Measurements from ENCODE around the gene SMG9.
A peak's percentile ranks its signal among the peaks of the same experiment; 100 is the strongest.
"Not testable (repeated sequence)": the region's sequence is repeated elsewhere in the genome, so short reads cannot be mapped to it uniquely, and the experiment has no call there.

Gene SMG9

DNA sequence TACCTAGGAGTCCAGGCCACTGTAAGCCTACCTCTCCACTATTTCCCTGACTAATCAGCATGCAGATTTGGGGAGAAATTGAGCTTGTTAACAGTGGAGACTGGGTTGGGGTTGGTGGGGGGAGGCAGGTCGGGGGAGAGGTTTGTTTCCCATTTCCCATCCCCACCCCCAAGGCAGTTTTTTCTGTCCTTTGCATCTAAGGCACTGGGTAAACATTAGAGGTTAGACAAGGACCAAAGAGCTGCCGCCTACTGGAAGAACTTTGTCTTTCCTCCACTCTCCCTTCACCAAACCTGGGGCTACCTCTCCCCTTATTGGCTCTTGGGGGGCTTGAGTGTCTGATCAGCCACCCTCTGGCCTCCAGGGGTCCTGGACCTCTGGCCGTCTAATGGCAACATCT, 25.1 kb upstream of the SMG9 start:
- DNase-seq: peak; percentile 57

DNA sequence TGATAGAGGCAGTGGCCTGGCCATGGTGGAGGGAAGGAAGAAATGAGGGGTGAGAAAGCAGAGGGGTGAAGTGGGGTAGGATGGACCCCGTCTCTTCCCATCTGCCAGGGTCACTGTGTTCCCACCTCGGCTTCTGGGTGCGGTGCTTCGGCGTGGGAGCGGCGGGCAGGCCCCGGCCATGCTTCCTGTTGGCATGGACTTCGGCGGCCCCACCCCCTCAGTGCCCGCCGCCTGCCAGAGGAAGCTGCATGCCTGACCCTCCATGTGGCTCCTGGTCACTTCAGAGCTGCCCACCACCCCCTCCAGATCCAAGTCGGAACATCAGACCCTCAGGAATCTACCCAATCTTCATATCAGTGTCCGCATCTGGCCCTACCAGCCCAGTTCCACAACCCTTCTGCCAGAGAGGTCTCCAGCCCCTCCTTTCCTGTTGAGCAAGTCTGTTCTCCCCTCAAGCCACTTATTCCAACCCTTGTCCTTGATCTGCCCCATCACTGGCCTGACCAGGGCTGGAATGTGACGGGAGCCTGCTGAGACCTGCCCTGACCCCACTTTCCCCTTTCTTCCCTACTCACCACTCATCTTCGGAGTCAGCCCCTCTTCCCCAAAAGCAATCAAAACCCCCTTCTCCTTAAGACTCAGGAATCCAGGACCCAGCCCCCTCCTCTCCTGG, 24.5 kb upstream of the SMG9 start:
- DNase-seq: peak; percentile 63

DNA sequence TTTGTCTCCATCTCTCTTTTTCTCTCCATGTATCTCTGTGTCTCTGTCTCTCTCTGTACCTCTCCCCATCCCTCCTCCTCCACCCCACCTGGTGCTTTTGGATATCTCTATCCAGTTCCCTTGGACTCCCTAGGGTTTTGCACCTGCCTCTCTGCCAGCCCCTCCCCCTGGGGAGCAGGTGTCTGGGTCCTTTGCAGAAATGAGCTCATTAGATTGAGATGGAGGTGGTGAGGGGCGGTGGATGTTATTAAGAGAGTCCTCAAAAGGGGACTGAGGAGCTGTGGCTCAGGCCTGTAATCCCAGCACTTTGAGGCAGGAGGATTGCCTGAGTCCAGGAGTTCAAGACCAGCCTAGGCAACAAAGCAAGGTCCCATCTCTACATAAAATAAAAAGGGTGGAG, 23.9 kb upstream of the SMG9 start:
- DNase-seq: no peak

DNA sequence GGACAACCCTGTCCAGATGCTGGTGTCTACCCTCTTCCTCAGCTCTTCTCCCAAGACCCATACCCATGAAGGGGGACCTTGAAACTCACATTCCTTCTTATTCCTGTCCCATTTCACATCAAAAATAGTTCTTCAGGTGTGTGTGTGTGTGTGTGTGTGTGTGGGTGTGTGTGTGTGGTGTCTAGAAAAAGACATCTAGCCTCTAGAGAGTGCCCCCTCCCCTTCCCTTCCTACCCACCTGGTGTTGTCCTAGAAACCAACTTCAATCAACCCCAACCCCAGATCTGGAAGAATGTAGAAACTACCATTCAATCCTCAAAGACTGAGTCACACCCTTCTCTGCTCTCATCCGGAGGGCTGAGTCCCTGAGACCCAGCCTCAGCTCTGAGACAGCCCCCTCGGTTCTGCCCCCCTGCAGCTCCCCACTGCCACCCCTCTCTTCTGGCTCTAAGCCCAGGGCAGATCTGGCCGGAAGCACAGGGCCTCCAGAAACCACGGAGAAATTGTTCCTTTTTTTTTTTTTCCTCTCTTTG, 22.5 kb upstream of the SMG9 start:
- DNase-seq: peak; percentile 73

DNA sequence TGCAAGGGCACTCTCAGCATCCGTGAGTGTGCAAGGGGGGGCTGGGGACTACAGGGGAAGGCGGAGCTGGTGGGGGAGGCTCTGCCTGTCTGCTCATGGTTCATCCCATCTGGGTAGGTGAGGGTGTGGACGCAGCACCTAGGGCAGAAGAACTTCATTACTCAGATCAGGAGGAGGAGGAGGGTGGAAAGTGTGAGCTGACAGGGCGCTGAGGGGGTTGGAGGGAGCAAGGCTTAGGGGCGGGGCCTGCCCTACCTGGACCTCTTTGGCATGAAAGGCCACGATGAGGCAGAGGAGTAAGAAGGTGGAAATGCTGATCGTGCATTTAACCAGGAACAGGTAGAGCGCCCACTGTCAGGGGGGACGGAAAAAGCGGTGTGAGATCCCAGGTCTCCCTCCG, 21.5 kb upstream of the SMG9 start:
- DNase-seq: peak; percentile 63

DNA sequence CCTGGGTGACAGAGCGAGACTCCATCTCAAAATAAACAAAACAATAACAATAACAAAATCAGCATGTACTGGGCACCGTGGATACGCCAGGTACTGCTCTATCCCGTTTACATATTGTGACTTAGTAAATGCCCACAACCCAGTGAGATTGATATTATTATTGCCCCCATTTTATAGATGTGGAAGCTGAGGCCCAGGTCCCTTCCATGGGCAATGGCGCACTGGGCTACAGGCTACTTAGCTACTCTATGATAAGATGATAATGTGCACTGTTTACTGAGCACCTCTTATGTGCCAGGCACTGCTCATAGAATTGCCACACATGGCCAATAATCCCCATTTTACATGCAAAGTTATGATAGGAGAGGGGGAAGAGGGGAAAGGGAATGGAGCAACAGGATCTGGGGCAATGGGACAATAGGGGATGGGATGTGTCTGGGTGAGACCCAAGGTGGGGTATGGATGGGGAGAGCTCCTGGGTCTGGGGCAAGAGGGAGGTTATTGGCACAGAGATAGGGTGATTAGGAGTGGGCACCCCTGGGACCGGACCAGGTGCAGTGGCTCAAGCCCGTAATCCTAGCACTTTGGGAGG, 20.6 kb upstream of the SMG9 start:
- no peak for DNase-seq

DNA sequence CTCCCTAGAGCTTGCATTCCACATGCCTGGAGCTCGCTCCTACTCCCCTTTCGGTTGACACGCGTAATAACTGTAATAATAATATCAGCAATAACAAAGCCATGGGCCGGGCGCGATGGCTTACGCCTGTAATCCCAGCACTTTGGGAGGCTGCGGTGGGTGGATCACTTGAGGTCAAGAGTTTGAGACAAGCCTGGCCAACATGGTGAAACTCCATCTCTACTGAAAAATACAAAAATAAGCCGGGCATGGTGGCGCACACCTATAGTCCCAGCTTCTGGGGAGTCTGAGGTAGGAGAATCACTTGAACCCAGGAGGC, 20.1 kb upstream of the SMG9 start:
- not testable (repeated sequence) for DNase-seq

DNA sequence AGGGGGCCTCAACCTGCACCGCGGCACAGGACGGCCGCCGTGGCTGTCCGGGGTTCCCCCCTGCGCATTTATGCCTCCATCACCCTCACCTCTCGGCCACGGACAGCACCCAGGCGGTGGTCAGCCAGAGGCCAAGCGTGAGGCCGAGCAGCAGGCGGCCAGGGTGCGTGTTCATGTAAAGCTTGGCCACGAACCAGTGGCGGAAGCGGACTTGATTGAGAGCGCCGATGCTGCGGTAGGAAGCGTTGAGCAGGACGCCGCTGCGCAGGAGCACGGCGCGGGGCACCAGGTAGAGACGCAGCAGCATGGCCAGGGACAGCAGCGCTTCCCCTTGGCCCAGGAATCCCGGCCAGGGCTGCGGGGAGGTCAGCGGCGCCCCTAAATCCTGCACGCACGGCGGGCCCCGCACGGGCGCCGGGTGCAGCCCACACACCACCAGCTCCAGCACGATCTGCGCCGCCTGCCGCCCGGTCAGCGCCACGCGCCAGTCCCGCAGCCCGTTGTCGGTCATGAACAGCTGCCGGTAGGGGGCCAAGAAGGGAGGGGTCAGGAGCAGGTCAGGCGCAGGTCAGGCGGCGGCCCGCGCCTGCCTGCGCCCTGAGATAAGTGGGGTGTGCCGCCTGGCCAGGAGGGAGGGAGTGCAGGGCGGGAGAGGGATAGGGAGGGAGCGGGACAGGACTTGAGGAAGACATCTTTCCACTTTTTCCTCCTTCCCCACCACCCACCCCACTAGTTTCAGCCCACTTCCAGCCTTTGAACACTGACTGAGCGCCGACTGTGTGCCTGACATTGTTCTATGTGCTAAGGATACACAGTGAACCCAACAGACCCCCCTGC, 19.6 kb upstream of the SMG9 start:
- DNase-seq: peak; percentile 92

DNA sequence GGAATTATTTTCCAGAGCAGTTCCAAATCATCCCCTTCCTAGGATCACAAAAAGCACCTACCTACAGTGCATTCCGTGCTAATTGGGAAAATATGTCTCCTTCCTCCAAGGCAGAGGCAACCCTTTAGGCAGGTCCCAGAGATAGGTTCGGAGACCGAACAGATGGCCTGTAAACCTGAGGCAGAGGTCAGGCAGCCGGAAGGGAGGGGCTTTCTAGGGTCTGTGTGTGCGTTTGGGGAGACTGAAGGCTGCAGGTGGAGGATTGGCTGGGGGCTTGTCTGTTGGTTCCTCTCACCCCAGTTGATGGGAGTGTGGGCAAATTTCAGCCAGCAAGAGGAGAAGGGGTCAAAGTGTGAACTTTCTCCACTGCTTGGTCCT, 19.0 kb upstream of the SMG9 start:
- DNase-seq: no peak

DNA sequence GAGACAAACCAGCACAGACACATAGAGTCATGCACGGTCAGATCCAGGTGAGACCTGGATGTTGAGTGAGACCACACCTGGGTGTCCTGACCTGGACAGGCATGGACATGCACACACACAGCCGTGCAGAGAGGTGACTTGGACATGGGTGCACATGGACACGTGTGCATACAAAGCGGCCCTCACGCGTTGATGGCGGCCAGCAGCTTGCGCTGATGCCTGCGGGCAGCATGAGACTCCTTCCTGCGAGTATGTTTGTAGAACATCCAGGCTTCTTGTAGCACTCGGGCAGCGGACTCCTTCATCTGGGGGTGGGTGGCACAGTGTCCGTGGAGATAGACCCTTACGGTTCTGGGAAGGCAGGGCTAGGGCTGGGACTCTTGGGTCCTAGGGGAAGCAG, 14.5 kb upstream of the SMG9 start:
- DNase-seq: no peak

DNA sequence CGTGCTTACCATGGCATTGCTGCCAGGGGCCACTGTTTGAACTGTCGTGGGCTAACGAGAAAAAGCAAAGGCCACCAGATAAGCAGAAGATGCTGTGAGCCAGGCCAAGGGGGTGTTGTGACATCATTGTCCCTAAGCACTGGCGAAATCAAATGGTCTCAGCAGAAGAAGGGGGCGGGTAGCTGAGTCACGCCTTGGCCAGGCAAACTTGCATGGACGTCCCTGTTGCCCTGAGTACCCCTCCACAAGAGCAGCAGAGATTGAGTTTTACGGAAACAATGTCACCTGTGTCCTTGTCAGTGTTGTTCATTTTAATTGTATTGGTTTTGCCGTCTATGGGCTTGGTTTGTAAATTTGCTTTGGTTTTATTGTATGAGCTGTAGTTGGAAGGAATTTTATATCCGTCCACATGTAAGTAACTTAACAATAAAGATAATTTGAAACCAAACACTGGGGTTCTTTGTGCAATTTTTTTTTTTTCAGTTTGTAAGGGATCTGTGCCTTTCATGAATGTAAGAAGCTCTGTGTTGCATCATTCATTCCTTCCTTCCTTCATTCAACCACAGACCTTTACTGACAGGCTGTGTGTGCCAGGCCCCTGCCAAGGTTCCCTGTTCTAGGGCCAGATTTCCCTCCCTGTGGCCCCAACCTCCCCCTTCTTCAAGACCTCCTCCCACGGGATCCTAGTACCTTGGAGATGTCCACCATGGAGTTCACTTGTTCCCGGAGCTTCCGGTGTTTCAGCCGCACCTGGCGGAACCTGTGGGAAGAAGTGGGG, 13.7 kb upstream of the SMG9 start:
- no peak for DNase-seq

DNA sequence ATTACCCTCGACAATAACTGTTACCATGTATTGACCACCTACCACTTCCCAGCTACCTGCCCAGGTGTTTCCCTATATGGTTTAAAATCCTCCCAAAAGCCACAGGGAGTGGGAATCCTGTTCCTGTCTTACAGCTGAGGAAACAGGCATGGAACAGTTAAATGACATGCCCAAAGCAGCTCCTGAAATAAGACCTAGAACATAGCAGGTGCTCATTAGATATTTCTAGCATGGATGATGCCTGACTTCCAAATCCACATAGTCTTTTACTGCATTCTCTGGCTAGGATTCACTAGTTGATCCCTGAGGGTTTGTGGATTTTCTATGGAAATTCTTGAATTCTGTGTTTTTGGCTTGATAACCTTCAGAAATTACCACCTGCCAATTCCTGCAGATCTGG, 13.1 kb upstream of the SMG9 start:
- DNase-seq: no peak

DNA sequence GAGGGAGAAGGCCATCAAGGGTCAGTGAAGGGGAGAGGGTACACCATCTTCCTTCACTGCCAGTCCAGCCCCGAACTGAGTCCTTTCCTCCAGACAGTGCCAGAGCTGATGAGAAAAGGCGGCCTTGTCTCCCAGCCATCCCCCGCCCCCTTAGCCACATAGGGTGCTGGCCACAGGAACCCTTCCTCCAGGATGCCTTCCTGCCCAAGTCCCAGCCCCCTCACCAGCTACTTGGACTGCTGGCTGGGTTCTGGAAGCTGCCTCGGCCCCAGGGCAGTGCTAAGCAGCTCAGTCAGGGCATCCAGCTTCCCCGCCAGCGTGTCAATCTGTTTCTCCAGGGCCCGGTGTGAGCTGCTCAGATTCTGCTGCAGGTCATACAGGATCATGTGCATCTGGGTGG, 12.6 kb upstream of the SMG9 start:
- peak; percentile 75 for DNase-seq

DNA sequence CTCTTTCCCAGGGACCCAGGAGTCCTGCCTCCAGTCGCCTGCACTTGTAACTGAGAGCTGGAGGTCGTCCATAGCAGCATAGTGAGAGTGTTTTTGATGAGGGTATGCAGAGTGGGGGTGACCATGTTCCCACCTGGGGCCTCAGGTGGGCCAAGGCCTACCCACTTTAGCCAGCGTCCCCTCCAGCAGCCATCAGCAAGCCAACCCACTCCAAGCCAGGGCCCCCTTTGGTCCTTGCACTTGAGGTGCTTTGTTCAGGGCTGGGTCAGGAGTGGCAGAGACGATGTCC, 11.9 kb upstream of the SMG9 start:
- no peak for DNase-seq

DNA sequence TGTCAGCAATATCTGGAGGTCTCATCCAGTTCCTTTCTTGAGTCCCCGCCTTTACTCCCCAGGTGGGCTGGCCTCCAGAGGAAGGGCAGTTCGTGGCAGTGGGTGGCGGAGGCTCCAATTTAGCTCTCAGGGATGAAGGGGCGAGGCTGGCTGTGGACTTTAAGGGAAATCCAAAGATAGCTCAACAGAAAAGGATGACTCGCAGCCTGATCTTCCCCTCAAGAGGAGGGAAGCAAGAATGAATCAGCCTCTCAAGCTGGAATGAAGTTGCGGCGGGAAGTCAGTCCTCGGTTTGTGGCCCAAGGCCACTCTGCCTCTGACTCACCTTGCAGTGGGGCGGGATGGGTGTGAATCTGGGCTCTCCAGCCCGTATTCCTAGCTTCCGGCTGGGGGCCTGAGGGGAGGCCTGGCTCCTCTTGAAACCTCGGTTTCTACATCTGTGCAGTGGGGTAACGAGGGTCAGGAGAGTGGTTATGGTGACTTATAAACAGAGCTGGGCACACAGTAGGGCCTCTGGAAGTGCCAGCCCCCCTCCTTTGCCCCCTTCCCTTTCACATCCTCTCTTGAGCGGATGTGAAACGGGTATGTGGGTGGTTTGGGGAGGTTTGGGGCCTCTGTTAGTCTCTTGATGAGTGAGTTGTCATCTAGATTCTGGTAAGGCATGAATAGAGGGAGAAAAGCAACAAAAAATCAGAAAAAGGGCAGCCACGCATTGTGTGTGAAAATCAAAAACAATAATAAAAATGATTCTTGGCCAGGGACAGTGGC, 10.5 kb upstream of the SMG9 start:
- peak; percentile 98 for DNase-seq

DNA sequence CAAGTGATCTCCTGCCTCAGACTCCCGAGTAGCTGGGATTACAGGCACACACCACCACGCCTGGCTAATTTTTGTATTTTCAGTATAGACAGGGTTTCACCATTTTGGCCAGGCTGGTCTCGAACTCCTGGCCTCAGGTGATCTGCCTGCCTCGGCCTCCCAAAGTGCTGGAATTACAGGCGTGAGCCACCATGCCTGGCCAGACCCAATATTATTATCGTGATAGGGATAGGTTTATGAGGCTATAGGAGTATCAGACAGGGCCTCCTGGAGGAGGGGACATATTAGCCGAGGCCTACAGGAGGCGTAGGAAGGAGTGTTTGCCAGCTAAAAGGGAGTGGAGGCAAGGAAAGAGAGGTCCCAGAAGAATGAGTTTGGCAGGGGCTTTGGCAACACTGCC, 9.9 kb upstream of the SMG9 start:
- not testable (repeated sequence) for DNase-seq

DNA sequence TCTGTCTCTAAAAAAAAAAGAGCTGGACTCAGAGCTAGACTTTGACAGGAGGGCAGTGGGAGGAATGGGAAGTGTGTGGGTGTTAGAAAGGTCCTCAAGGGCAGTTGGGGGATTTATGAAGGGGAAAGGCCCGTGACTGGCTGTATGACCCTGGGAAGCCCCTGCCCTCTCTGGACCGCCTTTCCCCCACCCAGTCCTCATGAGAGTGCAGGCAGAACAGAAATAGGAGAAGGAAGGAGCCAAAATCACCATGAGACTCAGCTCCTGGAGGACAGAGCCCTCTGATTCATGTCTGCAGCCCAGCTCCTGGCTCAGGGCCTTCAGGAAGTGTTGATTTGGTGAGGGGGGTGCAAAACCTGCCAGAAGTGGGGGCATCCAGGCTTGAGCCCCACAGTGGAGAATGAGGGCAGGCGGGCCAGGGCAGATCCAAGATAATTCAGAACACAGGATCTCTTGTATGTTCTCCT, 8.7 kb upstream of the SMG9 start:
- DNase-seq: no peak

DNA sequence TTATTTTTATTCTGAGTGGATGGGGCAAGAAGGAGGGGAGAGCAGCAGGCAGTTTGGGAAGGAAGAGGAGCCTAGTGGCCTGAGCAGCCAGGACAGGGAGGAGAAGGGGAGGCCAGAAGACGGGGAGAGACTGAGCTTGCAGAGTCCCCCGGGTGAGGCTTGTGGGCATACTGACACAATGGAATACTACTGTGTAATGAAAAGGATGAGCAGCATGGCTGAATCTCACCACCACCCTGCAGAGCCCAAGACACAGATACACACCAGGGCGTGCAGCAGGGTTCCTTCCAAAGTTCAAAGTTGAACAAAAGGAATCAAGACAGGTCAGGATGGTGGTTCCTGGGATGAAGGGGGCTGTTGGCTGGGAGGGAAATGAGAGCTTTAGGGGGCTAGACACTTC, 8.1 kb upstream of the SMG9 start:
- DNase-seq: no peak

DNA sequence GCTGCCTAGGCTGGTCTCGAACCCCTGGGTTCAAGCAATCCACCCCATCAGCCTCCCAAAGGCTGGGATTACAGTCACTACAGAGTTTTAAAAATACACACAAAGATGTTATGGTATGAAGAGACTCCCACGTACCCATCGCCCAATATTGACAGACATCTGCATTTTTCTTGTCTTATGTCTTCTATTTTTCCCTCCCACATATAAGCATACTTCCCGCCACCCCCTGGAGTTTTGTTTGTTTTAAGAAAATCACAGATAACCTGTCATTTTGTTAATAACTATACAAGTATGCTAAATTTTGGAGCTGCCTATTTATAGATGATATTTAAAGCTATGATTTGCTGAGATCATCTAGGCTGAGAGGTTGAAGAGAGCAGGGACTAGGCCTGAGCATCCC, 6.2 kb upstream of the SMG9 start:
- no peak for DNase-seq

DNA sequence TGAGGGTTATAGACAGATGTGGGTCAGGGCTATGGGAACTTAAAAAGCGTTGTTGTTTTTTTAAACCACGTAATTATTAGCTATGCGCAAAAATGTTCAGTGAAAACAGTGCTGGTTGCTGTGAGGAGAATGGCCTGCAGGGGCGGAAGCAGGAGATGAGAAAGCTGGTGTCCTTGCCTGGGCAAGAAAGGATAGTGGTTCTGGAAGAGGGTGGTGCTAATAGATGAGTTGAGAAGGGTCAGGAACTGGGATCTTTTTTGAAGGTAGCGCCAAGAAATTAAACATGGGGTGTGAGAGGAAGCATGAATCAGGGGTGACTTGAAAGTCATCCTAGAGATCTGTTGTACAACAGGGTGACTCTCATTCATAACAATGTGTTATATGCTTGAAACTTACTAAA, 4.8 kb upstream of the SMG9 start:
- DNase-seq: peak; percentile 73

DNA sequence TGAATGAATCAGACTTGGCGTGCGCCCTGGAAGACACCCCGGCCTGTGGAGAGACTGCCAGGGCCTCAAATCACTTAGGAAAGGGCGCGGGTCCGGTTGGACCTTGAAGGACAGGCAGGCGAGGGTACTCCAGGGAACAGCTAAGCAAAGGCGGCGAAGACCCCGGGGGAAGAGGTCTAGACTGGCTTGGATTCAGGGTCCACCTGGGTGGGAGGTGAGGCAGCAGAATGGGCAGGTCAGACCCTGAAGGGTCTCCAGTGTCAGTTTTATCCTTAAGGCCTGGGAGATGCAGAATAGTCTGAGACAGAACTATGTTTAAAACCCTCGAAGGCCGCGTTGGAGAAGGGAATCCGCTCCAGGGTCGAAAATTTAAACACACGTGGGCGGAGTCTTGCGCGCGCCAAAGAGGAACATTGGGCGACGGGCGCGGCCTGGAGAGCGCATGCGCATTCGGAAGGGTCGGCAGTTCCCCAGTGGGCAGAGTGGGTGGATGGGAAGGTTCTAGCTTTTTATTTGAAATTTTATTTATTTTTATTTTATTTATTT, 567 bp upstream of the SMG9 start:
- DNase-seq: peak; percentile 81

DNA sequence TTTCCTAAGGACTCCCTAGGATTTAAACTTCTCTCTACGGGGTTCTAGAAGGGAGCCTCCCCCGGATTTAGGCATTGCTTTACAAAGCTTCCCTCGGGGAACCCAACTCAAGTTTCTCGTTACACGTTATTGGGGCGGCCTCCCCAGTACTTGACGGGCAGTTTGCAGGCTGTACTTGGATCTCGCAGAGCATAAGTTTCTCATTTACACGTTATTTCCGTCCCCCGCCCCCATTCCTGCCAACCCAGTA, 584 bp downstream of the SMG9 start:
- DNase-seq: no peak
